Astrocyte (in vitro differentiated cells and primary cell): Measurements from ENCODE around the gene NKX1-1. TPM values are rescaled to one million over a fixed set of nuclear protein-coding genes. Genes with fewer than 3 reads are reported as not detected.

Experiments used
- DNase-seq: peaks from one replicate; pipeline ENCODE4 v3.0.0-alpha.2; 2010; ENCODE audit warnings: low read depth
- FAIRE-seq: peaks from 2 replicates; lab custom pipeline; 2011; peaks lifted over from hg19 to GRCh38; lab: Jason Lieb, UNC
- H2AFZ ChIP-seq: 2 replicates; pipeline ENCODE4 v1.6.0; 2012; ENCODE audit warnings: low read depth, low read length, inconsistent platforms
- H3K27ac ChIP-seq: 2 replicates; pipeline ENCODE4 v1.5.1; 2011; ENCODE audit warnings: low read depth, low read length, inconsistent platforms
- H3K27me3 ChIP-seq: 2 replicates; pipeline ENCODE4 v1.6.0; 2011; ENCODE audit warnings: low read length, inconsistent platforms; ENCODE audit not compliant: insufficient read depth
- H3K36me3 ChIP-seq: 2 replicates; pipeline ENCODE4 v1.5.1; 2011; ENCODE audit warnings: low read length, inconsistent platforms; ENCODE audit not compliant: insufficient read depth
- H3K4me1 ChIP-seq: 2 replicates; pipeline ENCODE4 v1.5.1; 2011; ENCODE audit warnings: low read length, inconsistent platforms; ENCODE audit not compliant: insufficient read depth
- H3K4me2 ChIP-seq: 2 replicates; pipeline ENCODE4 v1.6.0; 2012; ENCODE audit warnings: low read length, inconsistent platforms
- H3K4me3 ChIP-seq: 2 replicates; pipeline ENCODE4 v1.5.1; 2011; ENCODE audit warnings: low read depth, mild to moderate bottlenecking, low read length, inconsistent platforms; ENCODE audit not compliant: insufficient read depth
- H3K79me2 ChIP-seq: 2 replicates; pipeline ENCODE4 v1.6.0; 2012; ENCODE audit warnings: mild to moderate bottlenecking, low read length, inconsistent platforms; ENCODE audit not compliant: insufficient read depth
- H3K9ac ChIP-seq: 2 replicates; pipeline ENCODE4 v1.6.0; 2012; ENCODE audit warnings: mild to moderate bottlenecking, low read length, inconsistent platforms
- H3K9me3 ChIP-seq: 2 replicates; pipeline ENCODE4 v1.5.1; 2012; ENCODE audit warnings: low read depth, mild to moderate bottlenecking, low read length, inconsistent platforms; ENCODE audit not compliant: insufficient read depth
- H4K20me1 ChIP-seq: 2 replicates; pipeline ENCODE4 v1.6.0; 2012; ENCODE audit warnings: low read length, inconsistent platforms; ENCODE audit not compliant: insufficient read depth
- H3K27ac Mint-ChIP-seq: one replicate; pipeline ENCODE4 v1.8.0; 2021; ENCODE audit warnings: mild to moderate bottlenecking, mixed read lengths; ENCODE audit not compliant: unreplicated experiment
- H3K27me3 Mint-ChIP-seq: one replicate; pipeline ENCODE4 v1.8.0; 2021; ENCODE audit warnings: low read depth, mixed read lengths; ENCODE audit not compliant: unreplicated experiment
- H3K36me3 Mint-ChIP-seq: one replicate; pipeline ENCODE4 v1.8.0; 2021; ENCODE audit warnings: low read depth, mixed read lengths; ENCODE audit not compliant: unreplicated experiment
- H3K4me1 Mint-ChIP-seq: one replicate; pipeline ENCODE4 v1.8.0; 2021; ENCODE audit warnings: low read depth, mixed read lengths; ENCODE audit not compliant: unreplicated experiment
- H3K4me3 Mint-ChIP-seq: one replicate; pipeline ENCODE4 v1.8.0; 2021; ENCODE audit warnings: mild to moderate bottlenecking, moderate library complexity, mixed read lengths; ENCODE audit not compliant: unreplicated experiment
- H3K9me3 Mint-ChIP-seq: one replicate; pipeline ENCODE4 v1.8.0; 2021; ENCODE audit warnings: mild to moderate bottlenecking, mixed read lengths; ENCODE audit not compliant: unreplicated experiment
- CTCF ChIP-seq: IDR thresholded peaks from 2 replicates; pipeline ENCODE4 v1.5.1; 2011; ENCODE audit warnings: low read depth, mild to moderate bottlenecking, inconsistent platforms, low read length, moderate library complexity; ENCODE audit not compliant: insufficient read depth
- EZH2 ChIP-seq: IDR thresholded peaks from 2 replicates; pipeline ENCODE4 v1.6.1; 2012; ENCODE audit warnings: mild to moderate bottlenecking, low read length, inconsistent platforms; ENCODE audit not compliant: insufficient read depth
- total RNA-seq: library from RNA; stranded (reverse); gene quantifications from 2 replicates; pipeline ENCODE4 v1.2.1, GENCODE V29; 2021

The NKX1-1 gene
- total RNA-seq, 1 donor from 2014 or later: not detected

- no peak overlapping the region for H3K27ac Mint-ChIP-seq
- no peak for FAIRE-seq
- no peaks in the 10 kb centered on the region for H3K36me3 Mint-ChIP-seq
Observed at GRCh38 chr4:1448589-1449420, 42.6 kb upstream of the NKX1-1 start.

GRCh38 chr4:1447676-1448588 is 41.7 kb upstream of the NKX1-1 start:
- no peak overlapping the region for H3K27ac Mint-ChIP-seq
- Histone ChIP-seq H2AFZ (no peak overlapping the region), H3K4me3 (no peak overlapping the region), H3K79me2 (no peaks in the 10 kb centered on the region), H3K27ac (no peak overlapping the region), H4K20me1 (no peaks in the 10 kb centered on the region), H3K9ac (no peak overlapping the region), H3K9me3 (peaks cover 3% of the 10 kb centered on the region), H3K4me2 (no peak overlapping the region), H3K27me3 (no peaks in the 10 kb centered on the region), H3K4me1 (no peaks in the 10 kb centered on the region), H3K36me3 (no peaks in the 10 kb centered on the region)
- TF ChIP-seq EZH2 (no peak), CTCF (no peak)
- FAIRE-seq (no peak), DNase-seq (no peak)
- peaks cover 7% of the 10 kb centered on the region for H3K9me3 Mint-ChIP-seq
- H3K4me3 Mint-ChIP-seq: no peak overlapping the region
- H3K36me3 Mint-ChIP-seq: no peaks in the 10 kb centered on the region
- H3K4me1 Mint-ChIP-seq: no peaks in the 10 kb centered on the region
- peaks cover 29% of the 10 kb centered on the region for H3K27me3 Mint-ChIP-seq

More at GRCh38 chr4:1448589-1449420, 42.6 kb upstream of the NKX1-1 start:
- no peaks in the 10 kb centered on the region for H4K20me1 ChIP-seq
- H3K9ac ChIP-seq: no peak overlapping the region
- no peak overlapping the region for H3K27ac ChIP-seq
- no peaks in the 10 kb centered on the region for H3K27me3 ChIP-seq
- no peaks in the 10 kb centered on the region for H3K36me3 ChIP-seq
- H3K9me3 Mint-ChIP-seq: peaks cover 7% of the 10 kb centered on the region
- no peak overlapping the region for H3K4me3 Mint-ChIP-seq
- H3K9me3 ChIP-seq: peaks cover 12% of the 10 kb centered on the region
- TF ChIP-seq CTCF: no peak
- no peak for TF ChIP-seq EZH2
- peaks cover 29% of the 10 kb centered on the region for H3K27me3 Mint-ChIP-seq
- H3K4me3 ChIP-seq: no peak overlapping the region
- H3K4me1 Mint-ChIP-seq: no peaks in the 10 kb centered on the region
- no peak overlapping the region for H3K4me2 ChIP-seq
- no peaks in the 10 kb centered on the region for H3K4me1 ChIP-seq
- DNase-seq: no peak
- H2AFZ ChIP-seq: no peak overlapping the region
- no peaks in the 10 kb centered on the region for H3K79me2 ChIP-seq
